PC-3 (cell line): Measurements from ENCODE around the gene PLA2G4A. TPM values are rescaled to one million over a fixed set of nuclear protein-coding genes. Genes with fewer than 3 reads are reported as not detected.

ENCODE experiments used
- ATAC-seq: fragments of 200-7000 bp; cut with Tn5 transposase; 2 replicates; pipeline ENCODE4 v1.9.1; 2020; ENCODE audit warnings: mild to moderate bottlenecking, moderate library complexity
- BruUV-seq: library from RNA; stranded (reverse); fragments of 400-500 nt; replicated peaks from 2 replicates; lab custom pipeline; 2021; lab: Mats Ljungman, UMichigan
- CTCF ChIA-PET: fragments of 300-600 bp; sonication (Branson Sonifier 250); formaldehyde crosslinking; loops from one replicate; lab custom pipeline; 2022; ENCODE audit warnings: antibody characterized with exemption; lab: Charles Lee
- POLR2A ChIA-PET: fragments of 300-600 bp; sonication (Branson Sonifier 250); formaldehyde crosslinking; loops from one replicate; lab custom pipeline; 2022; ENCODE audit warnings: antibody characterized with exemption; ENCODE audit not compliant: unreplicated experiment; lab: Charles Lee
- DNase-seq: peaks from one replicate; pipeline ENCODE4 v3.0.0-alpha.2; 2015
- H2AFZ ChIP-seq: fragments of 300-600 bp; sonication (generic); 2 replicates; pipeline ENCODE4 v1.6.0; 2016; ENCODE audit warnings: antibody characterized with exemption, low read length
- H3F3A ChIP-seq: fragments of 300-600 bp; sonication (generic); one replicate; pipeline ENCODE4 v1.6.0; 2017; ENCODE audit warnings: antibody characterized with exemption, low read length, control low read depth, mild to moderate bottlenecking; ENCODE audit not compliant: unreplicated experiment
- H3K27ac ChIP-seq: fragments of 300-600 bp; sonication (generic); 2 replicates; pipeline ENCODE4 v1.5.1; 2016; ENCODE audit warnings: mild to moderate bottlenecking, low read length
- H3K27me3 ChIP-seq: fragments of 300-600 bp; sonication (generic); 2 replicates; pipeline ENCODE4 v1.6.1; 2016; ENCODE audit warnings: low read length, mixed read lengths
- H3K36me3 ChIP-seq: fragments of 300-600 bp; sonication (generic); 2 replicates; pipeline ENCODE4 v1.6.1; 2016; ENCODE audit warnings: low read depth, mixed run types, low read length, mixed read lengths
- H3K4me1 ChIP-seq: fragments of 300-600 bp; sonication (generic); 2 replicates; pipeline ENCODE4 v1.5.1; 2016; ENCODE audit warnings: low read length; ENCODE audit not compliant: insufficient read depth
- H3K4me2 ChIP-seq: fragments of 300-600 bp; sonication (generic); 2 replicates; pipeline ENCODE4 v1.6.0; 2016; ENCODE audit warnings: low read length
- H3K4me3 ChIP-seq: fragments of 300-600 bp; sonication (generic); 2 replicates; pipeline ENCODE4 v1.5.1; 2016; ENCODE audit warnings: mild to moderate bottlenecking, low read length, mixed read lengths
- H3K79me2 ChIP-seq: fragments of 300-600 bp; sonication (generic); 2 replicates; pipeline ENCODE4 v1.6.1; 2017; ENCODE audit warnings: low read length, mixed read lengths
- H3K9ac ChIP-seq: fragments of 300-600 bp; sonication (generic); 2 replicates; pipeline ENCODE4 v1.6.0; 2016; ENCODE audit warnings: mild to moderate bottlenecking, low read length
- H3K9me2 ChIP-seq: fragments of 300-600 bp; sonication (generic); replicated peaks from 2 replicates; pipeline ENCODE4 v1.6.1; 2016; ENCODE audit warnings: mixed run types, low read length, mixed read lengths
- H3K9me3 ChIP-seq: fragments of 300-600 bp; sonication (generic); 2 replicates; pipeline ENCODE4 v1.6.1; 2016; ENCODE audit warnings: low read length, mixed read lengths
- H4K20me1 ChIP-seq: fragments of 300-600 bp; sonication (generic); 2 replicates; pipeline ENCODE4 v1.6.1; 2016; ENCODE audit warnings: low read length, mixed read lengths
- CTCF ChIP-seq: fragments of 300-600 bp; sonication (generic); conservative IDR thresholded peaks from 2 replicates; pipeline ENCODE4 v1.5.1; 2017; ENCODE audit warnings: antibody characterized with exemption, low read depth, mild to moderate bottlenecking, low read length
- EZH2 ChIP-seq: fragments of 300-600 bp; sonication (generic); IDR thresholded peaks from one replicate; pipeline ENCODE4 v1.6.1; 2017; ENCODE audit warnings: antibody characterized with exemption, mild to moderate bottlenecking, low read length; ENCODE audit not compliant: unreplicated experiment
- EZH2phosphoT487 ChIP-seq: fragments of 300-600 bp; sonication (generic); IDR thresholded peaks from 2 replicates; pipeline ENCODE4 v1.6.1; 2018; ENCODE audit warnings: mild to moderate bottlenecking, antibody characterized with exemption, low read length, borderline replicate concordance
- intact Hi-C: fragments of 100-400 bp; cut with micrococcal nuclease; formaldehyde crosslinking; loops from 2 replicates; pipeline ENCODE4 v1.9.0; 2023
- total RNA-seq: library from RNA; depleted of rRNA; stranded (reverse); fragments of >200 nt; gene quantifications from 2 replicates; pipeline ENCODE4 v1.2.3, GENCODE V29; 2014

Gene PLA2G4A
- total RNA-seq, 1 experiment from 2014 or later: 2.3 TPM

GRCh38 chr1:187032316-187032981, 203.7 kb downstream of the PLA2G4A start:
- no peak overlapping the region for H3K4me3 ChIP-seq
- intact Hi-C loops: no loop called here
- no peak overlapping the region for H3K4me2 ChIP-seq
- H3F3A ChIP-seq: no peaks in the 10 kb centered on the region
- H3K36me3 ChIP-seq: no peaks in the 10 kb centered on the region
- ATAC-seq (no peak), DNase-seq (no peak)
- H3K4me1 ChIP-seq: no peaks in the 10 kb centered on the region
- no peaks in the 10 kb centered on the region for H3K9me3 ChIP-seq
- no peak overlapping the region for H3K9ac ChIP-seq
- no TSS peak for BruUV-seq
- no peak overlapping the region for H3K27ac ChIP-seq
- H3K9me2 ChIP-seq: no peaks in the 10 kb centered on the region
- POLR2A ChIA-PET: no interaction called here
- no peaks in the 10 kb centered on the region for H3K79me2 ChIP-seq
- no peaks in the 10 kb centered on the region for H4K20me1 ChIP-seq
- CTCF ChIA-PET: no interaction called here
- no peaks in the 10 kb centered on the region for H3K27me3 ChIP-seq
- H2AFZ ChIP-seq: no peak overlapping the region
- TF ChIP-seq EZH2phosphoT487: no peak
- no peak for TF ChIP-seq EZH2
- TF ChIP-seq CTCF: no peak

GRCh38 chr1:187032982-187033692, 204.4 kb downstream of the PLA2G4A start:
- ATAC-seq (no peak), DNase-seq (no peak)
- Histone ChIP-seq H3K9me2 (no peaks in the 10 kb centered on the region), H3K4me1 (peaks cover 3% of the 10 kb centered on the region; the same call in 1 of the 2 replicates), H3K79me2 (no peaks in the 10 kb centered on the region), H3K4me2 (no peak overlapping the region), H3K36me3 (no peaks in the 10 kb centered on the region), H2AFZ (no peak overlapping the region), H3K27me3 (no peaks in the 10 kb centered on the region), H3F3A (no peaks in the 10 kb centered on the region), H4K20me1 (no peaks in the 10 kb centered on the region), H3K9ac (no peak overlapping the region), H3K27ac (no peak overlapping the region), H3K9me3 (no peaks in the 10 kb centered on the region), H3K4me3 (no peak overlapping the region)
- intact Hi-C loops: no loop called here
- POLR2A ChIA-PET: no interaction called here
- TF ChIP-seq CTCF (no peak), EZH2 (no peak), EZH2phosphoT487 (no peak)
- CTCF ChIA-PET: no interaction called here
- BruUV-seq: no TSS peak
